Measurements from ENCODE around the gene AHCYL1. TPM values are rescaled to one million over a fixed set of nuclear protein-coding genes. Genes with fewer than 3 reads are reported as not detected.
A peak's percentile ranks its signal among the peaks of the same experiment; 100 is the strongest.

The AHCYL1 gene
- total RNA-seq, 4 donors from 2014 or later, result 51.2 to 96.4 (median 80.9) TPM

DNA sequence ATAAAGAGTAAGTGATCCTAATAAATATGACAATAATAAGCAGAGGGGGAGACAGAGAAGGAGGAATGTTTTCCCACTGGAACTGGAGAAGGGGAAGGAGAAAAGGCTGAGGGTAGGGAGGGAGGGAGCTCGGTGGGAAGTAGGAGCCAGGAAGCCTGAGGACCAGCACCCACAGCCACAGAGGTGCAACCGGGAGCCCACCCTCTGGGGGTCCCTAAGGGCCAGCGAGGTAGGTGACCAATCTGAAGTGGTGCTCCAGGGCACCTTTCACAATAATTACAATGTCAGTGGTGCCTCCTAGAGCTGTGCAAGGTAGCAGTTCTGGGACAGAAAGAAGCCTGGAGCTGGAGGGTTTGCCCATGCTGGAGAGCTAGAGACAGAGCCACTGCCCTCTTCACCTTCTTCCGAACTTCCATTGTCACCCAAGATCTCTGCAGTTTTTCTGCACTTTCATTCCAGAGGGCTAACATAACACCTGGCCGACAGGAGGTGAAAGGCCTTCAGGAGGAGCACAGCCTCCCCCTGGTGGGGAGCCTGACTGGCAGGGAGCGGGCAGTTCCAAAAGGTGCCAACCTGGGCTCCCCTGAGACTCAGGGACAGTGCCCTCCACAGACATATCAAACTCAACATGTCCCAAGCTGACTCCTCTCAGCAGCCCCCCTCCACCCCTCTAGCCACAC is 4.1 kb upstream of the AHCYL1 start:
- no peaks in the 10 kb centered on the region for H3K27me3 ChIP-seq
- H3K9me3 ChIP-seq, result peaks cover 0 to 4% (median 0%) of the 10 kb centered on the region in 4 donors
- H3K4me3 ChIP-seq, result no peak overlapping the region
- DNase-seq, result peak in 2 of 3 donors; percentile 72 to 77
- TF ChIP-seq CTCF (IDR thresholded peaks at IDR 0.05), result peak in 4 of 6 experiments; percentile 39 to 80 (median 80)
- TF ChIP-seq POLR2A (IDR thresholded peaks at IDR 0.05), result no peak
- peaks cover 0 to 17% (median 2%) of the 10 kb centered on the region in 4 donors for H3K4me1 ChIP-seq
- H3K36me3 ChIP-seq, result no peaks in the 10 kb centered on the region
- peak overlapping the region in 1 of 4 donors; percentile 10 for H3K27ac ChIP-seq

DNA sequence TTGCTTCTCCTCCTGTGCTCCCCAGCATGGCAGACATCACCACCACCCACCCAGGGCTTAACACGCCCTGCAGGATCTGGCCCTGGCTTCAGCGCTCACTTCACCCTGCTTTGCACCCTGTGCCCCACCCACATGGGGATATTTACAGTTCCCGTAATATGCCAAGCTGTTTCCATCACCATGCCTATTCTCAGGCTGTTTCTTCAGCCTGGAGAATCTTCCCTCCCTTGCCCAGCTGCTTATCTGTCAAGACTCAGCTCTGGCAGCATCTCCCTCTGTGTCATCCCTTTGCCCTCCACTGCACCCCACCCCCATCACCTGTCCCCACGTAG is 3.6 kb upstream of the AHCYL1 start:
- TF ChIP-seq POLR2A (IDR thresholded peaks at IDR 0.05), result no peak
- no peak for TF ChIP-seq CTCF (IDR thresholded peaks at IDR 0.05)
- no peak overlapping the region for H3K4me3 ChIP-seq
- no peaks in the 10 kb centered on the region for H3K27me3 ChIP-seq
- H3K9me3 ChIP-seq, result peaks cover 0 to 4% (median 0%) of the 10 kb centered on the region in 4 donors
- no peaks in the 10 kb centered on the region for H3K36me3 ChIP-seq
- peaks cover 0 to 22% (median 6%) of the 10 kb centered on the region in 4 donors for H3K4me1 ChIP-seq
- no peak for DNase-seq
- H3K27ac ChIP-seq, result peak overlapping the region in 1 of 4 donors; percentile 10

DNA sequence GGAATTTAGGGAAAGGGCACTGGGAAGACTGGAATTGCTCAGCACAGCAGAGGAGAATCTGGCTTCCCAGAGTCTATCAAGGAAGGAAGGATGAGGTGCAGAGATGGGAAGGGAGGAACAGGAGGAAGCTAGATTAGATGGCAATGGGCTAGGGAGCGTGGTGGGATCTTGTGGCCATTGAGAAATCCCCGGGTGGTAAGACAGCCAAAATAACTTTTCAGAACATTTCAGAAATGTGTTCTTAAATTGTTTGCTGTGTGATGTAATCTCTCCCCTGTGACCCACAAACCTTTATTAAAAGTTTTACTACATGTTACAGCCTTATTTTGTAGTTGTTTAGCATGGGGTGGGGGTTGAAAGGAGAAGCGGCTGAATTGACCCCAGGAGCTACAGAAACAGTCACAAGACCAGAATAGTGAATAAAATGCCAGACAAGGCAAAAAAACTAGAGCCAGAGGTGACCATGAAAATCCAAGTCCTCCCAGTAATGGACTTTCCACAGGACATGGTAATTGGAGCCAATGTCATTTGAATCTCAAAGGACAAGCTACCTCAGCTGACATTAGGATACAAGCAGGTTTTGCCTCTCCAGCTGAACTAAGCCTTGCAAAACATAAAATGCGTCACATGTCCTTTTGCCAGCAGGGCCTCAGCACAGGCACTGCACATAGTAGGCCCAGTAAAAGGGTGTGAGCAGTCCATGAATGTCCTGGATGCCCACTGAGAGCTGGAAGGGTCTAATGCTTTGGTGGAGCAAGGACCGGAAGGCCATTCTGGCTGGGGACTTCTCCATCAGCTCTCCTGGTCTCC is 980 bp upstream of the AHCYL1 start:
- H3K36me3 ChIP-seq, result peaks cover 0 to 5% (median 0%) of the 10 kb centered on the region in 3 donors
- peak overlapping the region; percentile 92 to 96 (median 96) for H3K27ac ChIP-seq
- H3K27me3 ChIP-seq, result no peaks in the 10 kb centered on the region
- TF ChIP-seq POLR2A (IDR thresholded peaks at IDR 0.05), result no peak
- no peak for TF ChIP-seq CTCF (IDR thresholded peaks at IDR 0.05)
- H3K4me1 ChIP-seq, result peaks cover 0 to 47% (median 10%) of the 10 kb centered on the region in 4 donors
- peaks cover 0 to 2% (median 0%) of the 10 kb centered on the region in 4 donors for H3K9me3 ChIP-seq
- H3K4me3 ChIP-seq, result no peak overlapping the region
- no peak for DNase-seq

GRCh38 chr1:109984190-109984455 is 442 bp upstream of the AHCYL1 start:
- TF ChIP-seq CTCF (IDR thresholded peaks at IDR 0.05) (no peak), POLR2A (IDR thresholded peaks at IDR 0.05) (no peak)
- H3K4me1 ChIP-seq, result peaks cover 0 to 51% (median 10%) of the 10 kb centered on the region in 4 donors
- H3K27ac ChIP-seq, result peak overlapping the region; percentile 92 to 96 (median 96)
- no peaks in the 10 kb centered on the region for H3K9me3 ChIP-seq
- peak overlapping the region in 3 of 4 donors; percentile 79 to 84 (median 83) for H3K4me3 ChIP-seq
- DNase-seq, result no peak
- peaks cover 0 to 7% (median 0%) of the 10 kb centered on the region in 3 donors for H3K36me3 ChIP-seq
- no peaks in the 10 kb centered on the region for H3K27me3 ChIP-seq

DNA sequence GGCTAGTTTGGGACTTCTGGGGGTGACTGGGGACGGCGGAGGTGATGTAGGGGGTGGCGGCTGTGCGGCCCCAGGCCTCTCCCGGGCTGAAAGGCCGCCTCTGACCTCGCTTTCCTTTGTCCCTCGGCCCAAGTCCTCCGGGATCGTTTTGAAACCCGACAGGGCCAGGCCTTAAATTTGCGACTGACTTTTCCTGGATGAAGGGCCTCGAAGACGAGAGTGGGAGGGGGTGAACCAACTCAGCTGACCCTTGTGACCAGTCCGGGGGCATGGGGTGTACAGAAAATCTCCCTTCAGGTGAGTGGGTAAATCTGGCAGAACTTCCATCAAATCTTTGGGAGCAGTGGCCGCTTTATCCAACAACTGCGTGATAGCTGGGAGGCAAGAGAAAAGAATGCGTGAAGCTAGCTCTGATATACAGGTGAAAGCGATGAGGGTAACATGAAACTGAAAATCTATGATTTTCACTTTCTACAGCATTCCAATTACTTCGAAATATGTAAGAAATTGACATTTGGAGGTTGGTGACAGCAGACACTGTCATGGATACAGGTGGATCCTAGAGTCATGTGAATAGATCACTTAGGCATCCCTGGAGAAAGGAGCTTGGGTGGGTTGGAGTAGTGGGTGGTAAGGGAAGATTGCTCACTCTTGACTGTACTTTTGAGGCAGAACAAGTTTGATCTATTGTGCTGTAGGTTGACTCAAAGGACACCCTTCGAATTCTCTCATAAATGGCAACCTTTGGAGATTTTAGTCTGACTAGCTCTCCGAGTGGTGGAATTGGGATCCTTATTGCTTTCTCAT is 885 bp downstream of the AHCYL1 start:
- H3K27ac ChIP-seq, result peak overlapping the region; percentile 92 to 96 (median 96)
- H3K36me3 ChIP-seq, result peaks cover 0 to 7% (median 0%) of the 10 kb centered on the region in 3 donors
- TF ChIP-seq CTCF (IDR thresholded peaks at IDR 0.05), result no peak
- TF ChIP-seq POLR2A (IDR thresholded peaks at IDR 0.05), result no peak
- H3K4me3 ChIP-seq, result peak overlapping the region; percentile 75 to 84 (median 81)
- DNase-seq, result peak in 1 of 3 donors; percentile 54
- no peaks in the 10 kb centered on the region for H3K9me3 ChIP-seq
- no peaks in the 10 kb centered on the region for H3K27me3 ChIP-seq
- H3K4me1 ChIP-seq, result peaks cover 0 to 52% (median 10%) of the 10 kb centered on the region in 4 donors
